SK-N-MC (cell line): ENCODE results near the gene MCM8.

ENCODE experiments used
- EZH2 ChIP-seq: fragments of 200-600 bp; sonication (generic); IDR thresholded peaks from one replicate; pipeline ENCODE4 v1.6.1; 2017; ENCODE audit warnings: antibody characterized with exemption
- FOXP2 ChIP-seq: optimal IDR thresholded peaks from 2 replicates; pipeline ENCODE3; 2011; ENCODE audit warnings: mild to moderate bottlenecking, moderate library complexity; ENCODE audit not compliant: insufficient read depth; ENCODE audit errors: extremely low read length, control extremely low read depth
- POLR2AphosphoS5 ChIP-seq: IDR thresholded peaks from 2 replicates; pipeline ENCODE4 v1.6.1; 2012; ENCODE audit warnings: mild to moderate bottlenecking, low read depth, low read length, borderline replicate concordance

DNA sequence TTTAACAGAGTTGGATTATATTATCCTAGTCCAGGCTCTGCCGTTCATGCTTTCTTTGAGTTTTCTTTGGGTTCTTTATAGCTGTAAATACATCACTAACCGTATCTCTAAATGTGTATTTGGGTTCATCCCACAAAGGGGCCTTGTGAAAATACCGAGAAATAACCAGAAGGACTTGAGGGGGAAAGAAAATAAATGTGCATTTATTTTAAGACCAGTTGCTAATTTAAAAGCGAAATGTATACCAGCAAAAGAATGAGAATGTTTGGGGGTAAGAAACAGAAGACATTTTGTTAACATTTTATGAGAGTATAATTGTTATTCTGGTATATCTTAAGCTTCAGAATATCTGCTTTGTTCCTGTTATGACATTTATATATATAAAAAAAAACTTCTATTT is 64.5 kb downstream of the MCM8 start:
- no peak for TF ChIP-seq EZH2
- TF ChIP-seq POLR2AphosphoS5, result no peak
- TF ChIP-seq FOXP2, result no peak
